CD14-positive monocyte (primary cell): Measurements from ENCODE around the gene PDE4D. TPM values are rescaled to one million over a fixed set of nuclear protein-coding genes. Genes with fewer than 3 reads are reported as not detected.

Source experiments
- DNase-seq, 3 donors: peaks; one replicate each; pipeline ENCODE4 v3.0.0-alpha.2; 2011 to 2022
- H2AFZ ChIP-seq: 2 replicates; pipeline ENCODE4 v1.6.0; 2012; ENCODE audit warnings: mild to moderate bottlenecking, low read depth, low read length, inconsistent platforms; ENCODE audit not compliant: insufficient read depth, poor library complexity, severe bottlenecking
- H3K27ac ChIP-seq, 2 donors: 1 replicate in 1 of 2; 2 replicates in 1 of 2; pipeline ENCODE4 v1.5.1; 2012 to 2013; ENCODE audit warnings: low read length in 2 of 2, control low read depth in 1 of 2, inconsistent platforms in 1 of 2, low read depth in 1 of 2, mild to moderate bottlenecking in 1 of 2
- H3K27me3 ChIP-seq, 2 donors: one replicate each; pipeline versions ENCODE4 v1.6.0 to v1.6.1; 2011 to 2013; ENCODE audit warnings: low read length in 2 of 2; ENCODE audit not compliant: control insufficient read depth in 2 of 2, insufficient read depth in 2 of 2
- H3K36me3 ChIP-seq, 2 donors: replicated peaks in 1 of 2; 1 replicate in 1 of 2; 2 replicates in 1 of 2; pipeline versions ENCODE4 v1.5.1 to v1.6.1; 2012 to 2013; ENCODE audit warnings: low read length in 2 of 2, control low read depth in 1 of 2, inconsistent platforms in 1 of 2, mild to moderate bottlenecking in 1 of 2; ENCODE audit not compliant: insufficient read depth in 2 of 2, control insufficient read depth in 1 of 2
- H3K4me1 ChIP-seq, 2 donors: 1 replicate in 1 of 2; 2 replicates in 1 of 2; pipeline versions ENCODE4 v1.5.1 to v1.6.1; 2012 to 2013; ENCODE audit warnings: low read length in 2 of 2, control low read depth in 1 of 2, inconsistent platforms in 1 of 2, mild to moderate bottlenecking in 1 of 2, moderate library complexity in 1 of 2; ENCODE audit not compliant: insufficient read depth in 2 of 2, control insufficient read depth in 1 of 2
- H3K4me2 ChIP-seq: replicated peaks from 2 replicates; pipeline ENCODE3; 2012; ENCODE audit warnings: low read length, moderate library complexity, mild to moderate bottlenecking; ENCODE audit not compliant: poor library complexity, severe bottlenecking; ENCODE audit errors: extremely low read depth
- H3K4me3 ChIP-seq, 3 experiments: fragments of 200-600 bp in 1 of 3; sonication (generic) in 1 of 3; replicated peaks in 1 of 3; 1 replicate in 2 of 3; 2 replicates in 1 of 3; pipeline ENCODE4 v1.5.1; 2011 to 2013; ENCODE audit warnings: low read length in 3 of 3, mild to moderate bottlenecking in 3 of 3, control low read depth in 2 of 3, low read depth in 2 of 3, inconsistent platforms in 1 of 3, moderate library complexity in 1 of 3
- H3K79me2 ChIP-seq: 2 replicates; pipeline ENCODE4 v1.6.0; 2012; ENCODE audit warnings: mild to moderate bottlenecking, control low read depth, inconsistent platforms, low read length, moderate library complexity; ENCODE audit not compliant: insufficient read depth
- H3K9ac ChIP-seq: 2 replicates; pipeline ENCODE4 v1.6.0; 2017; ENCODE audit warnings: low read length, mild to moderate bottlenecking; ENCODE audit not compliant: insufficient read depth, poor library complexity, severe bottlenecking
- H3K9me3 ChIP-seq, 2 donors: replicated peaks in 1 of 2; 1 replicate in 1 of 2; 2 replicates in 1 of 2; pipeline versions ENCODE4 v1.5.1 to v1.6.1; 2012 to 2013; ENCODE audit warnings: low read length in 2 of 2, control low read depth in 1 of 2; ENCODE audit not compliant: control insufficient read depth in 1 of 2, insufficient read depth in 1 of 2
- H4K20me1 ChIP-seq: 2 replicates; pipeline ENCODE4 v1.6.0; 2012; ENCODE audit warnings: mild to moderate bottlenecking, low read length, control low read depth, moderate library complexity; ENCODE audit not compliant: insufficient read depth
- H3K27ac Mint-ChIP-seq, 7 donors: one replicate each; pipeline ENCODE4 v1.8.0; 2020; ENCODE audit warnings: mild to moderate bottlenecking in 7 of 7, mixed read lengths in 7 of 7, moderate library complexity in 6 of 7, inconsistent platforms in 2 of 7
- H3K27me3 Mint-ChIP-seq, 3 donors: one replicate each; pipeline ENCODE4 v1.8.0; 2021 to 2022; ENCODE audit warnings: low read depth in 3 of 3, mild to moderate bottlenecking in 3 of 3, mixed read lengths in 3 of 3, moderate library complexity in 3 of 3, inconsistent platforms in 1 of 3
- H3K36me3 Mint-ChIP-seq, 2 donors: one replicate each; pipeline ENCODE4 v1.8.0; 2020; ENCODE audit warnings: mixed read lengths in 2 of 2, inconsistent platforms in 1 of 2, mild to moderate bottlenecking in 1 of 2
- H3K4me1 Mint-ChIP-seq: one replicate; pipeline ENCODE4 v1.8.0; 2020; ENCODE audit warnings: mild to moderate bottlenecking, mixed read lengths
- H3K4me3 Mint-ChIP-seq, 2 donors: one replicate each; pipeline ENCODE4 v1.8.0; 2020; ENCODE audit warnings: mild to moderate bottlenecking in 2 of 2, mixed read lengths in 2 of 2, moderate library complexity in 1 of 2
- H3K9me3 Mint-ChIP-seq, 7 donors: one replicate each; pipeline ENCODE4 v1.8.0; 2020 to 2022; ENCODE audit warnings: mixed read lengths in 7 of 7, mild to moderate bottlenecking in 6 of 7, moderate library complexity in 6 of 7, inconsistent platforms in 2 of 7
- WGBS: methylation state at CpG from one replicate; pipeline ENCODE4 v1.1.5; 2013; ENCODE audit warnings: missing lambda C conversion rate; ENCODE audit not compliant: insufficient coverage; 5-methylcytosine and 5-hydroxymethylcytosine counted together
- intact Hi-C, 2 donors: fragments of 100-400 bp; cut with micrococcal nuclease; formaldehyde crosslinking; loops; one replicate each; pipeline versions ENCODE4 v1.15.0 to v1.15.1; 2023
- polyA plus RNA-seq, 3 donors: library from polyadenylated mRNA; depleted of rRNA in 1 of 3; unstranded in 2 of 3; stranded (reverse) in 1 of 3; fragments of 300-500 nt in 2 of 3; fragments of >200 nt in 1 of 3; fragmentation: Illumina TruSeq in 2 of 3; gene quantifications; 1 replicate in 2 of 3; 2 replicates in 1 of 3; pipeline ENCODE4 v1.2.3, GENCODE V29; 2012 to 2021
- TF ChIP-seq, protein P1 (sequence below): fragments of 200-600 bp; IDR thresholded peaks from one replicate; pipeline ENCODE4 v1.8.0; 2022; ENCODE audit warnings: antibody characterized with exemption, mild to moderate bottlenecking

The PDE4D gene
- polyA plus RNA-seq, 3 donors, result 1.9 to 3.4 (median 2.8) TPM

DNA sequence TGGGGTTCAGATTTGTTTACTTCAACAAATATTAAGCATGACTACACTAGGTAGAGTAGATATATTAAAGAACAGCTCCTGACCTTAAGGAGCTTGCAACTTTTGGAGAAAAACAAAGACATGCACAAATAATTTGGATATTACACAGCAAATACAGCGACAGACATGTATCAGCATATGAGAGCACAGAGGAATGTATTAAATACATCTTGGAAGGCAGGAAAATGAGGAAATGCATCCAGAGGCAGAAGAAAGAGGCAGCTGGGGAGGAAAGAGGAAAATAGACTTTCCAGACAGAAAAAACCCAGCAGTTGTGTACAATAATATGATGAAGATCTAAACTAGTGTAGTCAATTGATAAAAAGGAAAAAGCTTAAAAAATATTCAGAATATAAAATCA, 392.2 kb downstream of the PDE4D start:
- Histone ChIP-seq H3K4me1 (no peaks in the 10 kb centered on the region), H3K79me2 (no peaks in the 10 kb centered on the region), H3K4me2 (no peak overlapping the region), H3K4me3 (no peak overlapping the region), H3K27ac (no peak overlapping the region), H4K20me1 (no peaks in the 10 kb centered on the region), H3K27me3 (no peaks in the 10 kb centered on the region), H2AFZ (no peak overlapping the region), H3K9me3 (no peaks in the 10 kb centered on the region), H3K9ac (no peak overlapping the region), H3K36me3 (no peaks in the 10 kb centered on the region)
- TF ChIP-seq, protein P1, sequence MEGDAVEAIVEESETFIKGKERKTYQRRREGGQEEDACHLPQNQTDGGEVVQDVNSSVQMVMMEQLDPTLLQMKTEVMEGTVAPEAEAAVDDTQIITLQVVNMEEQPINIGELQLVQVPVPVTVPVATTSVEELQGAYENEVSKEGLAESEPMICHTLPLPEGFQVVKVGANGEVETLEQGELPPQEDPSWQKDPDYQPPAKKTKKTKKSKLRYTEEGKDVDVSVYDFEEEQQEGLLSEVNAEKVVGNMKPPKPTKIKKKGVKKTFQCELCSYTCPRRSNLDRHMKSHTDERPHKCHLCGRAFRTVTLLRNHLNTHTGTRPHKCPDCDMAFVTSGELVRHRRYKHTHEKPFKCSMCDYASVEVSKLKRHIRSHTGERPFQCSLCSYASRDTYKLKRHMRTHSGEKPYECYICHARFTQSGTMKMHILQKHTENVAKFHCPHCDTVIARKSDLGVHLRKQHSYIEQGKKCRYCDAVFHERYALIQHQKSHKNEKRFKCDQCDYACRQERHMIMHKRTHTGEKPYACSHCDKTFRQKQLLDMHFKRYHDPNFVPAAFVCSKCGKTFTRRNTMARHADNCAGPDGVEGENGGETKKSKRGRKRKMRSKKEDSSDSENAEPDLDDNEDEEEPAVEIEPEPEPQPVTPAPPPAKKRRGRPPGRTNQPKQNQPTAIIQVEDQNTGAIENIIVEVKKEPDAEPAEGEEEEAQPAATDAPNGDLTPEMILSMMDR, result no peak
- no CpG with 5 or more reads among the region's 1 CpG for WGBS
- H3K36me3 Mint-ChIP-seq, result no peaks in the 10 kb centered on the region
- H3K27ac Mint-ChIP-seq, result no peak overlapping the region
- intact Hi-C loops, result no loop called here
- peaks cover 0 to 5% (median 0%) of the 10 kb centered on the region in 3 donors for H3K27me3 Mint-ChIP-seq
- H3K9me3 Mint-ChIP-seq, result peaks cover 0 to 5% (median 0%) of the 10 kb centered on the region in 7 donors
- no peak for DNase-seq
- no peaks in the 10 kb centered on the region for H3K4me1 Mint-ChIP-seq
- H3K4me3 Mint-ChIP-seq, result no peak overlapping the region

DNA sequence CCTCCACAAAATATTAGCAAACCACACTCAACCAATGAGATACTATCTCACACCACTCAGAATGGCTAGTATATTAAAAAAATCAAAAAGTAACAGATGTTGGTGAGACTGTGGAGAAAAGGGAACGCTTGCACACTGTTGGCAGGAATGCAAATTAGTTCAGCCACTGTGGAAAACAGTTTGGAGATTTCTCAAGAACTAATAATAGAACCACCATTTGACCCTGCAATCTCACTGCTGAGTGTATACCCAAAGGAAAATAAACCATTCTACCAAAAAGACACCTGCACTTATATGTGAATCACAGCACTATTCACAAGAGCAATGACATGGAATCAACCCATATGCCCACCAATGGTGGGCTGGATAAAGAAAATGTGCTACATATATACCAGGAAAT, 393.5 kb downstream of the PDE4D start:
- no peak overlapping the region for H3K4me2 ChIP-seq
- H3K9me3 ChIP-seq, result no peaks in the 10 kb centered on the region
- no peaks in the 10 kb centered on the region for H3K27me3 ChIP-seq
- H4K20me1 ChIP-seq, result no peaks in the 10 kb centered on the region
- no peak overlapping the region for H3K9ac ChIP-seq
- no peak overlapping the region for H3K4me3 ChIP-seq
- Mint-ChIP-seq H3K27me3 (peaks cover 0 to 5% (median 0%) of the 10 kb centered on the region in 3 donors), H3K27ac (no peak overlapping the region), H3K9me3 (peaks cover 0 to 5% (median 0%) of the 10 kb centered on the region in 7 donors), H3K36me3 (no peaks in the 10 kb centered on the region), H3K4me1 (no peaks in the 10 kb centered on the region), H3K4me3 (no peak overlapping the region)
- TF ChIP-seq, protein P1, result no peak
- no CpG with 5 or more reads among the region's 1 CpG for WGBS
- intact Hi-C loops, result no loop called here
- no peaks in the 10 kb centered on the region for H3K4me1 ChIP-seq
- H2AFZ ChIP-seq, result no peak overlapping the region
- DNase-seq, result no peak
- no peaks in the 10 kb centered on the region for H3K36me3 ChIP-seq
- H3K27ac ChIP-seq, result no peak overlapping the region
- no peaks in the 10 kb centered on the region for H3K79me2 ChIP-seq
